Stomach (tissue), 4 donors: ENCODE measurements around the gene SOST.

Experiments
- POLR2AphosphoS5 ChIP-seq, 3 donors: sonication (generic); formaldehyde crosslinking; IDR thresholded peaks; one replicate each; pipeline ENCODE4 v1.6.1; 2016; ENCODE audit warnings: antibody characterized with exemption in 3 of 3
- TF ChIP-seq, protein P1 (sequence below), 7 experiments: fragments of 450-650 bp in 4 of 7; fragments of 200-600 bp in 3 of 7; sonication (generic) in 3 of 7; IDR thresholded peaks; one replicate each; pipeline ENCODE4 v1.5.1; 2016 to 2019; ENCODE audit warnings: antibody characterized with exemption in 7 of 7, control low read depth in 2 of 7, mild to moderate bottlenecking in 1 of 7

DNA sequence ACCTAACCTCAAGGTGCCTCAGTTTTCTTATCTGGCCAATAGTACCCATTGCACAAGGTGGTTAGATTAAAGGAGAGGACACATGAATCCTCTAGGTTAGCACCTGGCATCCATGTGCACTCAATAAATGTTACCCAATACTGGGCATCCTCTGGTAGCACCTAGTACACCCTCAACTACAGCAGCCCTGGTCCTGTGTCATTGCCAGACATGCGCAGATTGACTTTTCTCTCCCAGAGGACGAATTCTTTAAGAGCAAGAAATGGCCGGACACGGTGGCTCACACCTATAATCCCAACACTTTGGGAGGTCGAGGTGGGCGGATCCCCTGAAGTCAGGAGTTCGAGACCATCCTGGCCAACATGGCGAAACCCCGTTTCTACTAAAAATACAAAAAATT is 12.9 kb upstream of the SOST start:
- no peak for TF ChIP-seq POLR2AphosphoS5 (IDR thresholded peaks at IDR 0.05)
- TF ChIP-seq, protein P1, sequence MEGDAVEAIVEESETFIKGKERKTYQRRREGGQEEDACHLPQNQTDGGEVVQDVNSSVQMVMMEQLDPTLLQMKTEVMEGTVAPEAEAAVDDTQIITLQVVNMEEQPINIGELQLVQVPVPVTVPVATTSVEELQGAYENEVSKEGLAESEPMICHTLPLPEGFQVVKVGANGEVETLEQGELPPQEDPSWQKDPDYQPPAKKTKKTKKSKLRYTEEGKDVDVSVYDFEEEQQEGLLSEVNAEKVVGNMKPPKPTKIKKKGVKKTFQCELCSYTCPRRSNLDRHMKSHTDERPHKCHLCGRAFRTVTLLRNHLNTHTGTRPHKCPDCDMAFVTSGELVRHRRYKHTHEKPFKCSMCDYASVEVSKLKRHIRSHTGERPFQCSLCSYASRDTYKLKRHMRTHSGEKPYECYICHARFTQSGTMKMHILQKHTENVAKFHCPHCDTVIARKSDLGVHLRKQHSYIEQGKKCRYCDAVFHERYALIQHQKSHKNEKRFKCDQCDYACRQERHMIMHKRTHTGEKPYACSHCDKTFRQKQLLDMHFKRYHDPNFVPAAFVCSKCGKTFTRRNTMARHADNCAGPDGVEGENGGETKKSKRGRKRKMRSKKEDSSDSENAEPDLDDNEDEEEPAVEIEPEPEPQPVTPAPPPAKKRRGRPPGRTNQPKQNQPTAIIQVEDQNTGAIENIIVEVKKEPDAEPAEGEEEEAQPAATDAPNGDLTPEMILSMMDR (IDR thresholded peaks at IDR 0.05): no peak
